ENCODE results near the gene SEBOX. TPM values are rescaled to one million over a fixed set of nuclear protein-coding genes. Genes with fewer than 3 reads are reported as not detected.
A peak's percentile ranks its signal among the peaks of the same experiment; 100 is the strongest.

The SEBOX gene
- total RNA-seq, 3 donors from 2014 or later = not detected

DNA sequence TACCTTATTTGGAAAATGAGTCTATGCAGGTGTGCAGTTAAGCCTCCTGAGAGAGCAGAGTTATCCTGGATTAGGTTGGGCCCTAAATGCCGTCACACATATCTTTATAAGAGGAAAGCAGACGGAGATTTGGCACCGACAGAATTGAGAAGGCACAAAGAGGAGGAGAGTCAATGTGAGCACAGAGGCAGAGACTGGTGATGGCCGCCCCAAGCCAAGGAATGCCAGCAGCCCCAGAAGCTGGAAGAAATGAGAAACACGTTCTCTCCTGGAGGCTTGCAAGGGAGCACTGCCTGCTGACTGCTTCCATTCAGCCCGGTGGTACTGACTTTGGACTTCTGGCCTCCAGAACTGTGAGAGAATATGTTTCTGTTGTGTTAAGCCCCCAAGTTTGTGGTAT, 37.8 kb upstream of the SEBOX start:
- ATAC-seq (no peak), DNase-seq (no peak)
- Histone ChIP-seq H3K9me3 (no peaks in the 10 kb centered on the region), H3K36me3 (ENCODE audit: low read depth) (no peaks in the 10 kb centered on the region), H3K4me3 (no peak overlapping the region), H3K4me1 (ENCODE audit: low read depth) (peaks cover 9% of the 10 kb centered on the region)
- intact Hi-C loops (cut with DNase I, micrococcal nuclease) = no loop called here
- TF ChIP-seq, protein P1, sequence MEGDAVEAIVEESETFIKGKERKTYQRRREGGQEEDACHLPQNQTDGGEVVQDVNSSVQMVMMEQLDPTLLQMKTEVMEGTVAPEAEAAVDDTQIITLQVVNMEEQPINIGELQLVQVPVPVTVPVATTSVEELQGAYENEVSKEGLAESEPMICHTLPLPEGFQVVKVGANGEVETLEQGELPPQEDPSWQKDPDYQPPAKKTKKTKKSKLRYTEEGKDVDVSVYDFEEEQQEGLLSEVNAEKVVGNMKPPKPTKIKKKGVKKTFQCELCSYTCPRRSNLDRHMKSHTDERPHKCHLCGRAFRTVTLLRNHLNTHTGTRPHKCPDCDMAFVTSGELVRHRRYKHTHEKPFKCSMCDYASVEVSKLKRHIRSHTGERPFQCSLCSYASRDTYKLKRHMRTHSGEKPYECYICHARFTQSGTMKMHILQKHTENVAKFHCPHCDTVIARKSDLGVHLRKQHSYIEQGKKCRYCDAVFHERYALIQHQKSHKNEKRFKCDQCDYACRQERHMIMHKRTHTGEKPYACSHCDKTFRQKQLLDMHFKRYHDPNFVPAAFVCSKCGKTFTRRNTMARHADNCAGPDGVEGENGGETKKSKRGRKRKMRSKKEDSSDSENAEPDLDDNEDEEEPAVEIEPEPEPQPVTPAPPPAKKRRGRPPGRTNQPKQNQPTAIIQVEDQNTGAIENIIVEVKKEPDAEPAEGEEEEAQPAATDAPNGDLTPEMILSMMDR (IDR thresholded peaks at IDR 0.05) = no peak

DNA sequence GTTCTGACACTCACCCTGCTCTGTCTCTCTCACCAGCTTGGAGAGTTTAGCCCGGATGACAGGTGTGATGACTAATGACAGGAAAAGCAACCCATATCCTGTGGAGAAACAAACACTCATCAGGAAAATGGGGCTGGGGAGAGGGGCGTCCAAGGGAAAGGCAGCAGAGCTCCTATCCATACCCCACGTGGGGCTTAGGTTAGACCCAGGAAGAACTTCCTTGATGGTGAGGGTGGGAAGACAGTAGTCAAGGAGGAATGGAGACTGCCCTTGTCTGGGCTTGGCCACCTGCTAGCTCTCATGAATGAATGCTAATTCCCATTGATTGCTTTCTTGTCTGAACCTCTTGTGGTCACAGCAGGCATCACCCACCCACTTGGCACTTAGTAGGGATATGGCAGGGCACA, 37.2 kb upstream of the SEBOX start:
- intact Hi-C loops (cut with DNase I, micrococcal nuclease) = no loop called here
- peaks cover 9% of the 10 kb centered on the region for H3K4me1 ChIP-seq (ENCODE audit: low read depth)
- no peaks in the 10 kb centered on the region for H3K36me3 ChIP-seq (ENCODE audit: low read depth)
- no peak overlapping the region for H3K4me3 ChIP-seq
- ATAC-seq (no peak), DNase-seq (no peak)
- TF ChIP-seq, protein P1 (IDR thresholded peaks at IDR 0.05) = no peak
- H3K9me3 ChIP-seq = no peaks in the 10 kb centered on the region

DNA sequence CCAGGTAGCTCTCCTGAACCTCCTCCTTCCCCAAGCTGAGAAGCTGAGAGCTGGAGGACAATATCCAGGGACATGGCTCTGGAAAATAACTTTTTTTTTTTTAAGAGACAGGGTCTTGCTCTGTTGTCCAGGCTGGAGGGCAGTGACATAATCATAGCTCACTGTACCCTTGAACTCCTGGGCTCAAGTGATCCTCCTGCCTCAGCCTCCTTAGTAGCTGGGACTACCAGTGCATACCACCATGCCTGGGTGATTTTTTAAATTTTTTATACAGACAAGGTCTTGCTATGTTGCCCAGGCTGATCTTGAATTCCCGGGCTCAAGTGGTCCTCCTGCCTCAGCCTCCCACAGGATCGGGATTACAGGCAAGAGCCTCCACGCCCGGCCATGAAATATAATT, 34.8 kb upstream of the SEBOX start:
- no peak overlapping the region for H3K4me3 ChIP-seq
- H3K9me3 ChIP-seq = no peaks in the 10 kb centered on the region
- H3K36me3 ChIP-seq (ENCODE audit: low read depth) = no peaks in the 10 kb centered on the region
- peaks cover under 1% of the 10 kb centered on the region for H3K4me1 ChIP-seq (ENCODE audit: low read depth)
- intact Hi-C loops (cut with DNase I, micrococcal nuclease) = no loop called here
- DNase-seq (no peak), ATAC-seq (no peak)
- TF ChIP-seq, protein P1 (IDR thresholded peaks at IDR 0.05) = no peak

DNA sequence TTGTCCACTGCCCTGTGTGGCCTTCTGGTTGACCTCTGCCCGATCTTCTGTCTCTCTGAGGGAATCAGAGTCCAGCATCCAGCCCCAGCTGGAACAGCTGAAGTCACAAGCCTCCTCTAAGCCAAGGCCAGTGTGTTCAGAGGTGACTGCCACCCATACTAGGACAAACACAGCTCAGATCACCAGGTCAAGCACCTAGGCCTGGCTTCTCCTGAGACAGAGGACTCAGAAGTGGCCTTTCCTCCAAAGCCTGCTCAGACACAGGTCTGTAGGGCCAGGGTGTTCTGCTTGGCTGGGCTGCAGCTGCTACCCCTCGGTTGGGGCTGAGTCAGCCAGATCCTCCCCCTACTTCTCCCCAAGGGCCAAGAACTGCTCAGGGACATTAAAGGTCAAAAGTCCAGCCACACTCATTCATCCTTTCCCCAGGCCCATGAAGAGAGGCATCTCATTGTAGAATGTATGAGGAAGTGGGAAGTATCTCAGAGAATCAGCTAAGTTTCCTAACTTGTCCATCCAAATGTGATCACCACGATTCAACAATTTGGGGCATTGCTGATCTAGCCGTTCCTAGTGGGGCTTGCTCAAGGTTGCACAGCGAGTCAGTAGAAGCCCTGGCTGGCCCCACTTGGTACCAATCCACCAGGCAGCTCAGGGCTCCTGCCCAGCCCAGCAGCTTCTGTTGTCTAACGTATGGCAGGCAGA, 33.4 kb upstream of the SEBOX start:
- no peaks in the 10 kb centered on the region for H3K36me3 ChIP-seq (ENCODE audit: low read depth)
- intact Hi-C loops (cut with DNase I, micrococcal nuclease) = no loop called here
- TF ChIP-seq, protein P1 (IDR thresholded peaks at IDR 0.05) = no peak
- H3K9me3 ChIP-seq = no peaks in the 10 kb centered on the region
- ATAC-seq (peak; percentile 22), DNase-seq (no peak)
- no peaks in the 10 kb centered on the region for H3K4me1 ChIP-seq (ENCODE audit: low read depth)
- no peak overlapping the region for H3K4me3 ChIP-seq

DNA sequence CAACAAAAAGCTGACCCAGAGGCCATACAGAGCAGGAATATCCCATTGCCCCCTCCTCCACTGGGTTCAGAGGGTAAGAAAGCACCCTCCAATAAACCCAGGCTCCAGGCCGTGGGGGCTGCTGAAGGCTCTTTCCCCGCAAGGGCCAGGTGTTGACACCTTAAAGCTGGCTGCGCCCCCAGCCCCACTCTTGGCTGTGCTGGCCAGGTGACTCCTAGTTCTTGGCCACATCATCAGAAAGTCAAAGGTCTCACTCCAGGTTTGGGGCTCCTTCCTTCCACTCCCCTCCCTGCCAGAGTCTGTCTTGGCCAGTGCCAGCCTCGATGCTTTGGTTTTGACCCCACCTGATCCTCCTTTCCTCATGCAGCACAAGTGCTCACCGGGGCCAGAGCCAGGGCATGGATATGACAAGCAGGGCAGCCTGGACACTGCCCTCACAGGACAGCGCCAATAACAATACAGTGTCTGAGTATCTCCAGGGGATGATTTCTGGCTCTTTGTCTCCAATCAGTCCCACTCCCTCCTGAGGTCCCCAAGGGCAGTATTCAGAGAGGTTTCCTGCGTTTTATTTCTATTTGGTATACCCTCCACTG, 32.8 kb upstream of the SEBOX start:
- no peaks in the 10 kb centered on the region for H3K36me3 ChIP-seq (ENCODE audit: low read depth)
- no peak for DNase-seq
- intact Hi-C loops (cut with DNase I, micrococcal nuclease) = no loop called here
- ATAC-seq = peak; percentile 5
- H3K9me3 ChIP-seq = no peaks in the 10 kb centered on the region
- H3K4me1 ChIP-seq (ENCODE audit: low read depth) = no peaks in the 10 kb centered on the region
- TF ChIP-seq, protein P1 (IDR thresholded peaks at IDR 0.05) = no peak
- no peak overlapping the region for H3K4me3 ChIP-seq
